C4-2B (cell line): ENCODE data around the gene XAGE3.

Experiments used
- H3K27ac ChIP-seq: fragments of 450-650 bp; 2 replicates; pipeline ENCODE4 v1.5.1; 2017
- ZFX ChIP-seq: fragments of 450-650 bp; IDR thresholded peaks from 2 replicates; pipeline ENCODE4 v1.6.1; 2017
- TF ChIP-seq, protein P1 (sequence below): fragments of 450-650 bp; conservative IDR thresholded peaks from 2 replicates; pipeline ENCODE4 v1.5.1; 2017; ENCODE audit warnings: mild to moderate bottlenecking

Gene XAGE3

DNA sequence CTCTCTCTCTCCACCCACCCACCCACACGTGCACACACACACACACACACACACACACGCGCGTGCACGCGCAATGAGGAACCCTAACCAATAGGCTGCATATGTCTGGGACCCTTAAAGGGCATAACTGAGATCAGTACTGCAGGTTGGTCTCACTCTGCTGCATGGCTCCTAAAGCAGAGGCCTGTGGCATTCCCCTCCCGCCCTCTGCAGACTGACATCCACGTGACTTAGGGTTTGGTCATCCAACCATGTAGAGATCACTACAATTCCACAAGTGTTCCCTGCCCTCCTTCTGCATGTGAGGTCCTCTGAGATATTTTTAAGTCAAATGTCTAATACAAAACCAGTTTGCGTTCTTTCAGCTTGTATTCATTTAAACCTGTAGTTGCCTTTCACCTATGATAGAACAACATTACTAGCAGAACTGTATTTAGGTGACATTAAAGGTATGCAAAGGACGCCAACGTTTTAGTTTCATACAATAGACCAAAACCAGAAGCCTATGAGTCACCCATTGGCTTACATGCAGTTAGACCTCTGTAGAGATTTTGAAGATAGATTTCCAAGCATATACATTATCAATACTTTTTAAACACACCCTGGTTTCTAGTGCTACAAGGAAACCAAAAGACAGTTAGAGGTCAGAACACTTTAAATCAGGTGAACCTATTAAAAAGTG, 46.7 kb downstream of the XAGE3 start:
- H3K27ac ChIP-seq: no peak overlapping the region
- TF ChIP-seq ZFX: no peak
- TF ChIP-seq, protein P1, sequence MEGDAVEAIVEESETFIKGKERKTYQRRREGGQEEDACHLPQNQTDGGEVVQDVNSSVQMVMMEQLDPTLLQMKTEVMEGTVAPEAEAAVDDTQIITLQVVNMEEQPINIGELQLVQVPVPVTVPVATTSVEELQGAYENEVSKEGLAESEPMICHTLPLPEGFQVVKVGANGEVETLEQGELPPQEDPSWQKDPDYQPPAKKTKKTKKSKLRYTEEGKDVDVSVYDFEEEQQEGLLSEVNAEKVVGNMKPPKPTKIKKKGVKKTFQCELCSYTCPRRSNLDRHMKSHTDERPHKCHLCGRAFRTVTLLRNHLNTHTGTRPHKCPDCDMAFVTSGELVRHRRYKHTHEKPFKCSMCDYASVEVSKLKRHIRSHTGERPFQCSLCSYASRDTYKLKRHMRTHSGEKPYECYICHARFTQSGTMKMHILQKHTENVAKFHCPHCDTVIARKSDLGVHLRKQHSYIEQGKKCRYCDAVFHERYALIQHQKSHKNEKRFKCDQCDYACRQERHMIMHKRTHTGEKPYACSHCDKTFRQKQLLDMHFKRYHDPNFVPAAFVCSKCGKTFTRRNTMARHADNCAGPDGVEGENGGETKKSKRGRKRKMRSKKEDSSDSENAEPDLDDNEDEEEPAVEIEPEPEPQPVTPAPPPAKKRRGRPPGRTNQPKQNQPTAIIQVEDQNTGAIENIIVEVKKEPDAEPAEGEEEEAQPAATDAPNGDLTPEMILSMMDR: no peak

DNA sequence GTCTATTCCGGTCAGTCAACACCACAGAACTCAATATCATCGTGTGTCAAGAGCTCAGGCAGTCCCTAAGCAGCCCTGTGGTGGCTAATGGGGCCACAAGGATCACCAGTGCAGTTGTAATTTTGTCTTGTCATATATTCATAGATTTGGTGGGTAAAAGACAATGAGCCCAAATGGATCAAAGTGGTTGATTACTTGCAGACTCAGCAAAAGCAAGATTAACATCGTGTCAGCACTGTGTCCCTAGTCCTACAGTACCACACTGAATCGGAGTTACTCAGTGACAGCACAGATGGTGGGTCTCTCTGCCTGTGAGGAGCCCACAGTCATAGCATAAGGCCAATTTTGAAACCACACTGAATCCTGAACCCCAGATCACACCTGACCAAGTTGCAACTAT, 48.1 kb downstream of the XAGE3 start:
- H3K27ac ChIP-seq: no peak overlapping the region
- TF ChIP-seq, protein P1: no peak
- no peak for TF ChIP-seq ZFX
